Natural killer cell (primary cell): ENCODE results near the gene HNRNPK. TPM values are rescaled to one million over a fixed set of nuclear protein-coding genes. Genes with fewer than 3 reads are reported as not detected.

Experiments
- ATAC-seq, 3 donors: fragments of 150-1000 bp in 2 of 3; fragments of 200-7000 bp in 1 of 3; cut with Tn5 transposase; 1 replicate in 1 of 3; 2 replicates in 2 of 3; pipeline ENCODE4 v1.10.0; 2021; ENCODE audit warnings: mild to moderate bottlenecking in 2 of 3, moderate library complexity in 2 of 3
- DNase-seq, 2 donors: peaks; one replicate each; pipeline versions ENCODE4 v3.0.0 to v3.0.0-alpha.2; 2013 to 2021; ENCODE audit warnings: mixed read lengths in 1 of 2
- H3K27ac ChIP-seq: one replicate; pipeline ENCODE4 v1.5.1; 2013; ENCODE audit warnings: mild to moderate bottlenecking, low read length
- H3K27me3 ChIP-seq: one replicate; pipeline ENCODE4 v1.6.1; 2013; ENCODE audit warnings: low read length; ENCODE audit not compliant: control insufficient read depth, insufficient read depth
- H3K36me3 ChIP-seq: one replicate; pipeline ENCODE4 v1.6.1; 2013; ENCODE audit warnings: low read length; ENCODE audit not compliant: control insufficient read depth, insufficient read depth
- H3K4me1 ChIP-seq: one replicate; pipeline ENCODE4 v1.6.1; 2013; ENCODE audit warnings: low read length; ENCODE audit not compliant: control insufficient read depth, insufficient read depth
- H3K4me3 ChIP-seq: one replicate; pipeline ENCODE4 v1.5.1; 2013; ENCODE audit warnings: low read length
- H3K9me3 ChIP-seq: one replicate; pipeline ENCODE4 v1.6.1; 2013; ENCODE audit warnings: low read length; ENCODE audit not compliant: control insufficient read depth, insufficient read depth
- H3K27ac Mint-ChIP-seq, 2 donors: one replicate each; pipeline ENCODE4 v1.8.0; 2022; ENCODE audit warnings: mild to moderate bottlenecking in 2 of 2, mixed read lengths in 2 of 2, moderate library complexity in 1 of 2
- H3K27me3 Mint-ChIP-seq, 2 donors: one replicate each; pipeline ENCODE4 v1.8.0; 2022; ENCODE audit warnings: low read depth in 2 of 2, mixed read lengths in 2 of 2
- H3K36me3 Mint-ChIP-seq: one replicate; pipeline ENCODE4 v1.8.0; 2022; ENCODE audit warnings: mixed read lengths
- H3K4me1 Mint-ChIP-seq, 2 donors: one replicate each; pipeline ENCODE4 v1.8.0; 2022; ENCODE audit warnings: mixed read lengths in 2 of 2
- H3K4me3 Mint-ChIP-seq: one replicate; pipeline ENCODE4 v1.8.0; 2022; ENCODE audit warnings: mild to moderate bottlenecking, moderate library complexity, mixed read lengths
- H3K9me3 Mint-ChIP-seq, 2 donors: one replicate each; pipeline ENCODE4 v1.8.0; 2022; ENCODE audit warnings: mixed read lengths in 2 of 2
- WGBS: methylation state at CpG from one replicate; pipeline ENCODE4 v1.1.7; 2013; ENCODE audit warnings: missing lambda C conversion rate; ENCODE audit not compliant: insufficient coverage; 5-methylcytosine and 5-hydroxymethylcytosine counted together
- intact Hi-C: fragments of 100-400 bp; cut with micrococcal nuclease; formaldehyde crosslinking; loops from one replicate; pipeline ENCODE4 v1.14.2; 2022
- total RNA-seq, 4 donors: library from RNA; stranded (reverse); fragments of 120-200 nt in 1 of 4; gene quantifications; one replicate each; pipeline versions ENCODE4 v1.2.3 to v1.2.4, GENCODE V29; 2013 to 2022
- TF ChIP-seq, protein P1 (sequence below): fragments of 200-600 bp; IDR thresholded peaks from one replicate; pipeline ENCODE4 v1.8.0; 2022; ENCODE audit warnings: antibody characterized with exemption

Gene HNRNPK
- total RNA-seq, 3 donors from 2014 or later (not counting 1 experiment from before 2014, with no cell fraction given): 703 to 872 (median 771) TPM

DNA sequence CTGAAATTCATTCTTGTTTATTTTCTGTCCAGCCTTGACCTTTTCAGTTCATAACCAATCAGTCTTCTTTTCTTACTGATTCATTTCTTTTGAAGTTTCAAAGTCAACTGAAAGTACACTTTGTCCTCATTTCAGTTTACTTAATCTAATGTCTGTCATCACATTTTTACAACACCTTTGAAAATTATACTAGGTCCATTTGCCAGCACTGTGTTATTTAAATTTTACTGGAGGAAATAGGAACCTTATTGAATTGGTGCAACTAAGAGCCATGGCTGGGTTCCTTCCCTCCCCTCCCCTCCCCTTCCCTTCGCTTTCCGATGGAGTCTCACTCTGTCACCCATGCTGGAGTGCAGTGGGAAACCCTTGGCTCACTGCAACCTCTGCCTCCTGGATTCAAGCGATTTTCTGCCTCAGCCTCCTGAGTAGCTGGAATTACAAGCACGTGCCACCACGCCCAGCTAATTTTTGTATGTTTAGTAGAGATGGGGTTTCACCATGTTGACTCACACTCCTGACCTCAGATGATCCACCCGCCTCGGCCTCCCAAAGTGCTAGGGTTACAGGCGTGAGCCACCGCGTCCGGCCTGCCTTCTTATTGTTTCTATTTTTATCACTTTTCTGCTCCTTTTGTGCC, 6.9 kb upstream of the HNRNPK start:
- Mint-ChIP-seq H3K9me3 (no peaks in the 10 kb centered on the region), H3K27ac (peak overlapping the region; percentile 88 to 92), H3K36me3 (no peaks in the 10 kb centered on the region), H3K27me3 (no peaks in the 10 kb centered on the region), H3K4me3 (peak overlapping the region; percentile 55), H3K4me1 (peaks cover 19 to 27% of the 10 kb centered on the region in 2 donors)
- no peak overlapping the region for H3K4me3 ChIP-seq
- H3K4me1 ChIP-seq: peaks cover 5% of the 10 kb centered on the region
- no peaks in the 10 kb centered on the region for H3K9me3 ChIP-seq
- WGBS: 31% methylated on average over 11 of the region's 11 CpGs
- peak in 1 of 2 donors; percentile 54 for DNase-seq
- no peaks in the 10 kb centered on the region for H3K27me3 ChIP-seq
- TF ChIP-seq, protein P1, sequence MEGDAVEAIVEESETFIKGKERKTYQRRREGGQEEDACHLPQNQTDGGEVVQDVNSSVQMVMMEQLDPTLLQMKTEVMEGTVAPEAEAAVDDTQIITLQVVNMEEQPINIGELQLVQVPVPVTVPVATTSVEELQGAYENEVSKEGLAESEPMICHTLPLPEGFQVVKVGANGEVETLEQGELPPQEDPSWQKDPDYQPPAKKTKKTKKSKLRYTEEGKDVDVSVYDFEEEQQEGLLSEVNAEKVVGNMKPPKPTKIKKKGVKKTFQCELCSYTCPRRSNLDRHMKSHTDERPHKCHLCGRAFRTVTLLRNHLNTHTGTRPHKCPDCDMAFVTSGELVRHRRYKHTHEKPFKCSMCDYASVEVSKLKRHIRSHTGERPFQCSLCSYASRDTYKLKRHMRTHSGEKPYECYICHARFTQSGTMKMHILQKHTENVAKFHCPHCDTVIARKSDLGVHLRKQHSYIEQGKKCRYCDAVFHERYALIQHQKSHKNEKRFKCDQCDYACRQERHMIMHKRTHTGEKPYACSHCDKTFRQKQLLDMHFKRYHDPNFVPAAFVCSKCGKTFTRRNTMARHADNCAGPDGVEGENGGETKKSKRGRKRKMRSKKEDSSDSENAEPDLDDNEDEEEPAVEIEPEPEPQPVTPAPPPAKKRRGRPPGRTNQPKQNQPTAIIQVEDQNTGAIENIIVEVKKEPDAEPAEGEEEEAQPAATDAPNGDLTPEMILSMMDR: no peak
- peak; percentile 76 to 97 (median 93) for ATAC-seq
- no peak overlapping the region for H3K27ac ChIP-seq
- intact Hi-C loops: no loop called here
- H3K36me3 ChIP-seq: peaks cover 5% of the 10 kb centered on the region

DNA sequence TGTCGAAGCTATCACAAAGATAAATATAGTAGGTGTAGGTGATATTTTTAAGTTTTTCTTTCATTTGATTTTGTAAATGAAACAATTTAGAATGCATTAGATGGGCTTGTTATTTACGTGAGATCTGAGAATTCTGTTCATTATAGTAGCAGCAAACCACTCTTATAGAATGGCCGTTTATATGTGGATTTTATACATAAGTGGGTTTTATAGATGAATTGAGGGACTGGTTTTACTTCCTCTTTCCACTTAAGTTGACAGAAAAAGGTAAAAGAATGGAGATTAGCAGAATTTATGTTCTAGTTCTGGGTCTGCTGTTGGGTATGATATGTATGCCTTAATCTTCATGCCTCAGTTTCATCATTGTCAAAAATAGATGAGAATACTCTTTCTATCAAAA, 6.2 kb upstream of the HNRNPK start:
- intact Hi-C loops: no loop called here
- no peak for ATAC-seq

DNA sequence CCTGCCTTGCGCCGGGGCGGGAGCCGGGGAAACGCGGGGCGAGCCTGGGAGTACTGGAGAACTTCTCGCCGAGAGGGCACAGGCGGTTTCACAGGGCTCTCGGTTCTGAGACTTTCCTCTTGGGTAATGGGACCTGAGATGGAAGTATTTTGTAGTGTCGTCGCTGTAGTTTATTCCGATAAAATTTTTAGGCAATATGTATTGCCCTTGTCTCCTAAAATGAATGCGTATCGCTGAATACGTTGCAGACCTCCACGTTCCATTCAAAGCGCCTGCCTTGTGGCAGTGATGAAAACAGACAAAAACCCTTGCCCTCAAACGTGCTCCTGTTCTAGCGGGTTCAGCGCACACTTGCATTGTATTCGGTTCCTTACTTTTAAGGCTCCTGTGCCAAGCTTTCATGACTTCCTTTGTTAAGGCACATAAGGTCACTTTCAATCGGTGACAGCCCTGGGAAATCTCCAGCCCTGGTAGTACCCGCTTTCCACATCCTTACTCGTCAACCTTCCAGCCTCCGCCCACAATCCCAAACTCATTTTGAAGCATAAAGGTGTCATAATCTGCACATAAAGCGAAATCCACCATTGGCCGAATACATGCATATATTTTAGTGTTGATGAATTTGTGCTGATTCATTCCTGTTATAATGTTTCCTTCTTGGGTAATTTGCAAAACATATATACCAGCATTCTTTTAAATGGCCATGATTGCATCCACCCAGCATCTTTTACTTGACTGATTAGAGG, 1.3 kb upstream of the HNRNPK start:
- Histone ChIP-seq H3K27me3 (no peaks in the 10 kb centered on the region), H3K9me3 (no peaks in the 10 kb centered on the region), H3K36me3 (peaks cover 16% of the 10 kb centered on the region), H3K27ac (peak overlapping the region; percentile 98), H3K4me3 (peak overlapping the region; percentile 96), H3K4me1 (peaks cover 6% of the 10 kb centered on the region)
- WGBS: 2% methylated on average over 28 of the region's 29 CpGs
- Mint-ChIP-seq H3K4me1 (peaks cover 44 to 53% of the 10 kb centered on the region in 2 donors), H3K4me3 (peak overlapping the region; percentile 95), H3K27me3 (no peaks in the 10 kb centered on the region), H3K36me3 (peaks cover 15% of the 10 kb centered on the region), H3K27ac (peak overlapping the region; percentile 100), H3K9me3 (no peaks in the 10 kb centered on the region)
- TF ChIP-seq, protein P1: no peak
- intact Hi-C loops: loop anchor here (2.0 to 5.0 kb wide), 2 partner anchors 60 to 274 kb away; partner anchors contain the start of genes KIF27 and UBQLN1
- peak in 1 of 2 donors; percentile 56 for DNase-seq
- ATAC-seq: no peak

More for the DNA sequence above, 6.2 kb upstream of the HNRNPK start:
- TF ChIP-seq, protein P1: no peak
- H3K36me3 ChIP-seq: peaks cover 5% of the 10 kb centered on the region
- Mint-ChIP-seq H3K27ac (peak overlapping the region; percentile 88 to 92), H3K4me1 (peaks cover 25 to 33% of the 10 kb centered on the region in 2 donors), H3K4me3 (peak overlapping the region; percentile 9), H3K36me3 (no peaks in the 10 kb centered on the region), H3K9me3 (no peaks in the 10 kb centered on the region), H3K27me3 (no peaks in the 10 kb centered on the region)
- H3K4me1 ChIP-seq: peaks cover 10% of the 10 kb centered on the region
- H3K27ac ChIP-seq: no peak overlapping the region
- DNase-seq: no peak
- H3K4me3 ChIP-seq: no peak overlapping the region
- H3K27me3 ChIP-seq: no peaks in the 10 kb centered on the region
- no peaks in the 10 kb centered on the region for H3K9me3 ChIP-seq
- 75% methylated on average over 1 of the region's 3 CpGs for WGBS
